ENCODE measurements around the gene FILIP1L.

DNA sequence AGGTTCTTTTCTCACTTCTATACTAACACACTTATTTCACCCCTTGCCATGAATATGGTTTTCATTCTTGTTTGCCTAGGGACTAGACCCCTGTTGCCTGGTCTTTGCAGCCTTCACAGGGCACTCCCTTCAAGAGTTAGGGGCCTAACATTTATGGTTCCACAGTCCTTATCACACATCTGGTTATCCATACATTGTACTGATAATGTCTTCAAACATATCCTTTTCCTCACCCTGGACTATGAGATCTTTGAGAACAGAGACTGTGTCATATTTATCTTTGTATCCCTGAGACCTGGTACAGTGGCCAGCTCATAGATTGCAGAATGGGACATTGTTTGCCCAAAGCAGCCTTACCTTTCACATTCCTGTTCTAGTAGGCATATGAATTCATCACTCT is 190.4 kb downstream of the FILIP1L start:
- no peak for TF ChIP-seq TCF12 (IDR thresholded peaks at IDR 0.05; ENCODE audit: low read depth)
- no peak for TF ChIP-seq CREB1 (IDR thresholded peaks at IDR 0.05; ENCODE audit: low read depth)
- no peak for TF ChIP-seq NFIC (IDR thresholded peaks at IDR 0.05)
- TF ChIP-seq TAF1 (IDR thresholded peaks at IDR 0.05; ENCODE audit: low read depth) = no peak
- TF ChIP-seq EGR1 (IDR thresholded peaks at IDR 0.05) = no peak
- no peak for TF ChIP-seq REST (IDR thresholded peaks at IDR 0.05; ENCODE audit: low read depth)
- TF ChIP-seq EP300 (IDR thresholded peaks at IDR 0.05; ENCODE audit: borderline replicate concordance) = no peak
- no peak for TF ChIP-seq RAD21 (IDR thresholded peaks at IDR 0.05; ENCODE audit: low read depth)
- TF ChIP-seq, protein P1, sequence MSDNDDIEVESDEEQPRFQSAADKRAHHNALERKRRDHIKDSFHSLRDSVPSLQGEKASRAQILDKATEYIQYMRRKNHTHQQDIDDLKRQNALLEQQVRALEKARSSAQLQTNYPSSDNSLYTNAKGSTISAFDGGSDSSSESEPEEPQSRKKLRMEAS (IDR thresholded peaks at IDR 0.05) = no peak
- no peak for TF ChIP-seq TEAD4 (IDR thresholded peaks at IDR 0.05)
- no peak for TF ChIP-seq FOXM1 (IDR thresholded peaks at IDR 0.05; ENCODE audit: borderline replicate concordance, low read depth)
- TF ChIP-seq YY1 (IDR thresholded peaks at IDR 0.05; ENCODE audit: low read depth) = no peak
- TF ChIP-seq CEBPB (IDR thresholded peaks at IDR 0.05) = no peak
